Measurements from ENCODE around the gene TCEAL3.
"Not testable (repeated sequence)": the region's sequence is repeated elsewhere in the genome, so short reads cannot be mapped to it uniquely, and the experiment has no call there.

- not testable (repeated sequence) for TF ChIP-seq CTCF (IDR thresholded peaks at IDR 0.05; ENCODE audit: low read depth, low read length, poor library complexity, severe bottlenecking); EZH2phosphoT487 (IDR thresholded peaks at IDR 0.05; ENCODE audit: borderline replicate concordance, low read length)
These were observed 49.3 kb downstream of the TCEAL3 start for GRCh38 chrX:103657066-103657465.

Measured in DOHH2 (cell line).